ENCODE data around the gene PDE4D.
"Not testable (repeated sequence)": the region's sequence is repeated elsewhere in the genome, so short reads cannot be mapped to it uniquely, and the experiment has no call there.

PDE4D gene

GRCh38 chr5:59767211-59767605, 126.3 kb downstream of the PDE4D start:
- peak; percentile 6 for DNase-seq

DNA sequence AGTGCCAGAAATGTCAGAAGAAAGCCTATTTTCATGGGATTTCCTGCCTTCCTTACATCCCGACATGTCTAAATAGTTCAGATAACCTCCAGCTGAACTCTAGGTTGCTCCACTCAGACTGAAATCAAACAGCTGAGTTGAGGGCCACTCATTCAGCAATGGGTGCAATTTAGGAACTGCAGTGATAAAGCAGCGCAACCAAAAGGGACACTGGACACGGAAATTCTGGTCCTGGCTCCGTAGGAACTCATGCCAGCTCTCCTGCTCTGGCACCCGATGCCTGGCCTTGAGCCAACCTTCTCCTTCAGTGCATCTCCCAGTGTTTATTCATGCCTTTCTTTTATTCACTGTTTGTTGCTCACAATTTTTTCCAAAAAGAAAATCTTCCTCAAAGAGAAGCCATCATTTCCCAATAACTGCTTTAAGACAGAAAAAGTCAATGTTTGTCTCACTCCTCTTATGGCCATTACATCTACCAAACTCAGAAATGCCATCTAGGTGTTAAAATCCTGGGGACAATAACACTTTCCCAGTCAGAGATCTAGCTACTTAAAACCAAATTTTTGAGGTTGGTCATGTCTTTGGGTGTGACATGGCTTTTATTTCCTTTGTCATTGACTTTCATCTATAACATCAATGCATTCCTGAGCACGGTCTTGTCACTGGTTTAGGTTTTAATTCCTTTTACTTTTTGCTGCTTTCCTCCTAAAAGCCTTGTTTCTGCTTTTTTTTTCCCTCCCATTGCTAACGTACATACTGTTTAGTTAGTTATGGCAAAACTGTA, 126.9 kb downstream of the PDE4D start:
- peak; percentile 18 for DNase-seq

- DNase-seq: no peak
Observed at GRCh38 chr5:59765446-59765845, 128.1 kb downstream of the PDE4D start.

- no peak for DNase-seq
Observed at GRCh38 chr5:59764361-59764760, 129.2 kb downstream of the PDE4D start.

- peak; percentile 89 for DNase-seq
Observed at GRCh38 chr5:59763541-59763940, 130.0 kb downstream of the PDE4D start.

DNA sequence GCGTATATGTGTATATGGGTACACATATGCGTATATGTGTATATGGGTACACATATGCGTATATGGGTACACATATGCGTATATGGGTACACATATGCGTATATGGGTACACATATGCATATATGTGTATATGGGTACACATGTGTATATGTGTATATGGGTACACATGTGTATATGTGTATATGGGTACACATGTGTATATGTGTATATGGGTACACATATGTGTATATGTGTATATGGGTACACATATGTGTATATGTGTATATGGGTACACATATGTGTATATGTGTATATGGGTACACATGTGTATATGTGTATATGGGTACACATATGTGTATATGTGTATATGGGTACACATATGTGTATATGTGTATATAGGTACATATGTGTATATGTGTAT, 131.3 kb downstream of the PDE4D start:
- DNase-seq: not testable (repeated sequence)

GRCh38 chr5:59760785-59761348, 132.7 kb downstream of the PDE4D start:
- DNase-seq: no peak

- DNase-seq: peak; percentile 6
Observed at GRCh38 chr5:59759600-59760351, 133.8 kb downstream of the PDE4D start.

DNA sequence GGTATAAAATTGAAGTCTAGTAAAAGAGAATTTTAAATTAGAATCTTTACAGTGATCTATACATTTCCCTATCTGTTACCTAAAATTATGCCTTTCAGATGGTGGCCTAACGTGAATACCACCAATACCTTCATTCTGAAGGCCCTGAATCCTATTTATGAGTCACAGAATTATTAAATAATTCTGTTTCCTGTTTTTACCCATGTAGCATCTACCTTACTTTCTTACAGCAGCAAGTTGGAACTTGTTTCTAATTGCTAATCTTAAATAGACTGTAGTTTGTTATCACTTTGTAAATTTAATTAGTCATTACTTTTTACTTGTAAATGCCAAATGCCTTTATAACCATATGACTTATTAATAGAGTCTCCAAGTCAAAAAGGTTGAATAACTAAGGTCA, 135.0 kb downstream of the PDE4D start:
- DNase-seq: no peak

DNA sequence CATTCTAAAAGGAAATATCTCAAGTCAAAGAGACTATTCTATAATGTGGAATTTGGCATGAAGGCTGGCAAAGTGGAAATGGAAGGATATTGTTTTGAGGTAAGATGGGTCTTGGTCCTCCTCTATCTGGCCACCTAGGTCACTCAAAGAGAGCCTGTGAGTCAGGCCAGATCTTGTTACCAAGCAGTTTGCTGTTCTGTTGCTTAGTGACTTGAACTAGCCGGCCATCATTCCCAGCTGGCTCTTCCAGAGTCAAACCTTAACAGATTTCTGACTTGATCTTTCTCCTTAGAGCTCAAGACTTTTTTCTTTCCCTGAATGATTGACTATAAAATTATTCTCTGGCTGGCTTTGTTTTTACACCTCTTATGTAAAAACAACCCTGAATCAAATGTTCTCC, 136.1 kb downstream of the PDE4D start:
- DNase-seq: peak; percentile 23

GRCh38 chr5:59756373-59757035, 137.0 kb downstream of the PDE4D start:
- no peak for DNase-seq

GRCh38 chr5:59755476-59755875, 138.1 kb downstream of the PDE4D start:
- no peak for DNase-seq

DNA sequence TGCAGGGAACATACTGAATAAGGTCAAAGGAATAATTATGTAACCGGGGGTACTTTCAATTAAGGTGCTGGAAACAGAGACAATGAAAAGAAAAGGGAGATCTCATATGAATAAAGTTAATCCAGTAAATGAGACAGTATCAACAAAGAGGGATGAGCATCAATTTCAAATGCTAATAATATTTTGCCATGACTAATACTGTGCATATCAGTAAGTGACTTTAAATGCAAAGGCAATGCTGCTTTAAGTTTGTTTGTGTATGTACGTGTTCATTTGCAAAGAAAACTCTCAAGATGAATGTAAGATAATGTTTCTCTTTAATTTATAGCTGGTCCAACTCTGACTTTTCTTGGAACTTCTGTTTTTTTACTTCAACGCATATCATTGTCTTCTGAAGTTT, 139.9 kb downstream of the PDE4D start:
- no peak for DNase-seq

DNA sequence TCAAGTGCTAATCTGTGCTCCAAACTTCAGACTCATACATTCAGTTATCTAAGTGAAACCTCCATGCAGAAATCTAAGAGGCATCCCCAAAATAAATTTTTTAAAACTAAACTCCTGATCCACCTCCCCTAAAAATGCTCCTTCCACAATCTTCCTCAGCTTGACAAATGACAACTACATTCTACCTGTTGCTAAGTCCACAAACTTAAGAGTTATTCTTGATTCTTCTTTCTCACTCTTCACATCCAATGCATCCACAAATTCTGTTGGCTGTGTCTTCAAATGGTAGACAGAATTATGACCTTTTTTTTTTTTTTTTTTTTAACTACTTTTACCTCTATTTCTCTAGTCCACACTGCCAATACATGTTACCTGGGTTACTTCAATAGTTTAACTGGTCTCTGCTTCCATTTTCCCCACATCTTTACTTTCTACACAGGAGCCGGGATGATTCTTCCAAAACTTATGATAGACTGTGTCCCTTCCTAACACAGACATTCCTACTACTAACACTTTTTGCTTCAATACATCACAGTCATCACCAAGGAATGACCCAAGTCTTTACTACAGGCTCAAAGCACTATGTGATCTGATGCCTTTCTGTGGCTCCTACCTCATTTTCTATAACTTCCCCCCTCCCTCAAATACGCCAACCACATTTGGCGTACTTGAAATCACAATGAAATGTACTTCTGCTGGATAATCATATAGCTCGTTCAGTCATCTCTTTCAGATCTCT, 143.6 kb downstream of the PDE4D start:
- DNase-seq: no peak

DNA sequence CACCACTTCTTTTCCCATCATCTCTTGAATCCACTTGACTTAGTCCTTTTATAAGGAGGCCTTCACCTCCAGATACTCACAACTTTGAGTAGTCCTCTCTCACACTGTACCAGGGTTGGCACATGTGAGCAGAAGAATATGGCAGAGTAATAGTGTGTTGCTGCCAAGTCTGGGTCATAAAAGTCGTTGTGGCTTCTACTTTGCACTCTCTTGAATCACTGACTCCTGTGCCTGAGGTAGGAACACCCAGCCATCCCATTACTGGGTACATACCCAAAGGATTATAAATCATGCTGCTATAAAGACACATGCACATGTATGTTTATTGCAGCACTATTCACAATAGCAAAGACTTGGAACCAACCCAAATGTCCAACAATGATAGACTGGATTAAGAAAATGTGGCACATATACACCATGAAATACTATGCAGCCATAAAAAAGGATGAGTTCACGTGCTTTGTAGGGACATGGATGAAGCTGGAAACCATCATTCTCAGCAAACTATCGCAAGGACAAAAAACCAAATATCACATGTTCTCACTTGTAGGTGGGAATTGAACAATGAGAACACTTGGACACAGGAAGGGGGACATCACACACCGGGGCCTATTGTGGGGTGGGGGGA, 145.4 kb downstream of the PDE4D start:
- not testable (repeated sequence) for DNase-seq

DNA sequence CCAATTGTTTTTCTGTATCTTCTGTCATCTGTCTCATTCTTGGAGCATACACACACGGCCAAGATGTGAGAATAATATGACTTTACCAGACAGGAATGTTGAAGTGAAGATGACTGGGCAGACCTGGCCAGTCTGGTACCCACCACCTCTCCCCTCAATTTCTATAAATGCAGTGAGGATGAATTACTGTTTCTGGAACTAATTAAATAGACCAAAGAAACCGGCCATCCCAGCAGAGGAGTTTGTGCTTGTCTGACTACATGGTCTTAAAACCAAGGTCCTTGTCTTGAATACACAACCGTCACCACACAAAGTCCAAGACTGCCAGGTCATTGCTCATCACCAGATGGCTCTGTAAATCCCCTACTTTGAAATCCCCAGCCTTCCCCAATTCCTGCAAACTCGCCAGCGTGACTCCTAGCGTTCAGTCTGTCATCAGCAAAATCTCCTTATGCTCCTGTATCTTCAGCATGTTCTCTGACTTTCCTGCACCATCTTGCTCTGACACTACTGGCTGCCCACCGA, 147.2 kb downstream of the PDE4D start:
- DNase-seq: peak; percentile 93

DNA sequence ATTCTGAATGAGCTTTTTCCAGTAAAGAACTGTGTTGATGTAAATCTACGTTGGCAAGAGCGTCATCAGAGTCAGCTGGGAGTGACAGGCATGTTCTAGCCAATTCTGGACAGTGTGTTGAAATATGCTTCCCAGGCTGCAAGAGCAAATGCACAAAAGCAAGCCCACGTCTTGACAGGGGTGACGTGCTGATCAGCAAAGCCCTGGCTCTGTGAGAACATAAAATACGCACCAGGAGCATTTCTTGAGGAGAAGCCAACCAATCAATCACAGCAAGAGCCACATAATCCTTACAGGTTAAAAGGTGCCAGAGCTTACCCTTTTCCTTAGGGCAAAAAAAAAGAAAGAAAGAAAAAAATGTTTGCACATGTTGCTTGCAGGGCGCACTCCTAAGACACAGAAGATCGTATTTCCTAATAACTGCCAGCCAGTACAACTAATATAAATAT, 148.1 kb downstream of the PDE4D start:
- peak; percentile 68 for DNase-seq

DNA sequence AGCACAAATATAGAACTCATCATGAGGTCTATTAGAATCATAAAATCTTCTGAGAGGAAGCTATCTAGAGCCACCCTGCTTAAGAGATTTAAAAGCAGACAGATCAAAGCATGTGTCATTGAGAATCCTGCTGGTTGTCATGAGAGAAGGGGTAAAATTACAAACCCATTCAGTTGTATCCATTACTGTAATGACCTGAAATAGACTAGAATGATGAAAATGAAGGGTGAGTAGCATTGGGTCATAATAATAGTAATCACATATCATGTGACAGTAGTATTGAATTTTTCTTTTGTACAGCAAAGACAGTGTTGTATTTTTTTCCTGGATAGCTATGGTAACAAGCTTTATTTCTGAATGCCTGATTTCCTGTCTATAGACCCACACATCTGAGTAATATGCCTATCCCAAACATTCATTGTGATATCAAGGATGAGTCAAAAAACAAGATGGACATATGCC, 149.0 kb downstream of the PDE4D start:
- DNase-seq: peak; percentile 18

GRCh38 chr5:59741599-59741998, 151.9 kb downstream of the PDE4D start:
- no peak for DNase-seq

- no peak for DNase-seq
Observed at GRCh38 chr5:59738024-59738423, 155.5 kb downstream of the PDE4D start.

DNA sequence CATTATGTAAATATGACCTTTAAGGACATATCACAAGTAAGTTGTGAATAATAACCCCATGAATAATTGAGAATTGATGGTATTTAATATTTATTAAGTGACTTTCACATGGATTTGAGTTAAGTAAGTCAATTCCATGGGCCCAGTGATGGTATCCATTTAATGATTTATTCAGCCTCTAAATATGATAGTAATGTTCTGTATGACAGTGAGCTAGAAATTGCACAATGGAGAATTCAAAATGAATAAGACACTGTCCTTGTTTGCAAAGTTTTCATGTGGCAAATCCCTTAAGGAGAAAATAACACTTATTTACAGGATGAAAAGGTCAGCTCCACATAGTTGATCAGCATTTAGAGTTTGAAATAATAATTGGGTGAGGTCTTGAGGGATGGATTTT, 160.7 kb downstream of the PDE4D start:
- no peak for DNase-seq

DNA sequence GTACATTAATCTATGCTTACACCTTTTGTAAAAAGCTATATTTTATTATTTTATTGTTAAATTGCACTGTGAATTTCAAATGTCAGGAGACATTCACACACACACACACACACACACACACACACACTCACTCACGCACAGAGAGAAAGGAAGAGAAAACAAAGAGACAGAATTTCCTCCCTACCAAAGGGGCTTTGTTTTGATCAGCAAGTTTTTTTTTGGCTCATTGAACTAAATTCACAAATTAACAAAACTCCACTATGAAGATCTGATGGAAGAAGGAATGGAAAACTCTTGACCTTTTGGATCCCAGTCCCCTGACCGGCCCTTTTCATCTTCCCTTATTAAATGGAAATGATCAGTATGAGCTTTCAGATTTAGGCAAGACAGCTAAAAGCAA, 161.2 kb downstream of the PDE4D start:
- no peak for DNase-seq

Measured in NCI-H82 (cell line).